ENCODE measurements around the gene TMTC4.
"Not testable (repeated sequence)": the region's sequence is repeated elsewhere in the genome, so short reads cannot be mapped to it uniquely, and the experiment has no call there.

The TMTC4 gene

GRCh38 chr13:100620792-100621191 lies 53.8 kb downstream of the TMTC4 start:
- no peak for DNase-seq

GRCh38 chr13:100619940-100620339 lies 54.7 kb downstream of the TMTC4 start:
- no peak for DNase-seq

GRCh38 chr13:100618897-100619296 lies 55.7 kb downstream of the TMTC4 start:
- DNase-seq, result not testable (repeated sequence)

- no peak for DNase-seq
Observed at GRCh38 chr13:100613031-100613430, 61.6 kb downstream of the TMTC4 start.

GRCh38 chr13:100611678-100612492 lies 62.7 kb downstream of the TMTC4 start:
- no peak for DNase-seq

GRCh38 chr13:100610391-100611347 lies 63.9 kb downstream of the TMTC4 start:
- DNase-seq, result no peak

GRCh38 chr13:100608906-100609305 lies 65.7 kb downstream of the TMTC4 start:
- DNase-seq, result no peak

GRCh38 chr13:100608489-100608888 lies 66.1 kb downstream of the TMTC4 start:
- DNase-seq, result no peak

GRCh38 chr13:100604918-100605710 lies 69.5 kb downstream of the TMTC4 start:
- DNase-seq, result no peak

GRCh38 chr13:100602493-100603111 lies 72.0 kb downstream of the TMTC4 start:
- no peak for DNase-seq

GRCh38 chr13:100601716-100602115 lies 72.9 kb downstream of the TMTC4 start:
- no peak for DNase-seq

- DNase-seq, result no peak
Observed at GRCh38 chr13:100600915-100601314, 73.7 kb downstream of the TMTC4 start.

- no peak for DNase-seq
Observed at GRCh38 chr13:100600461-100600860, 74.1 kb downstream of the TMTC4 start.

GRCh38 chr13:100597253-100597652 lies 77.3 kb downstream of the TMTC4 start:
- DNase-seq, result no peak

GRCh38 chr13:100596516-100596915 lies 78.1 kb downstream of the TMTC4 start:
- no peak for DNase-seq

GRCh38 chr13:100594731-100595130 lies 79.9 kb downstream of the TMTC4 start:
- no peak for DNase-seq

GRCh38 chr13:100594255-100594654 lies 80.3 kb downstream of the TMTC4 start:
- DNase-seq, result no peak

GRCh38 chr13:100589178-100589725 lies 85.3 kb downstream of the TMTC4 start:
- no peak for DNase-seq

GRCh38 chr13:100588331-100589177 lies 86.0 kb downstream of the TMTC4 start, which contains the start of gene GGACT:
Gene GGACT (minus strand): TSS chr13:100588789. CDS start chr13:100532591, 56,198 bp downstream.
- peak; percentile 80 to 88 for DNase-seq

- no peak for DNase-seq
Observed at GRCh38 chr13:100584896-100585295, 89.7 kb downstream of the TMTC4 start.

- DNase-seq, result no peak
Observed at GRCh38 chr13:100581504-100581903, 93.1 kb downstream of the TMTC4 start.
